T-helper 2 cell treated with Interferon-gamma antibody and Interleukin-4, amounts not matched to agents 5 μg/mL and 100 μg/mL, for 36 hours (primary cell): ENCODE measurements around the gene TMEM272.

Source experiments
- DNase-seq: peaks from one replicate; pipeline ENCODE4 v3.0.0; 2021; ENCODE audit warnings: low spot score
- H3K27ac Mint-ChIP-seq: one replicate; pipeline ENCODE4 v1.8.0; 2021; ENCODE audit warnings: mild to moderate bottlenecking, mixed read lengths
- H3K27me3 Mint-ChIP-seq: one replicate; pipeline ENCODE4 v1.8.0; 2021; ENCODE audit warnings: low read depth, mixed read lengths
- H3K36me3 Mint-ChIP-seq: one replicate; pipeline ENCODE4 v1.8.0; 2021; ENCODE audit warnings: low read depth, mixed read lengths
- H3K4me1 Mint-ChIP-seq: one replicate; pipeline ENCODE4 v1.8.0; 2021; ENCODE audit warnings: low read depth, mixed read lengths
- H3K4me3 Mint-ChIP-seq: one replicate; pipeline ENCODE4 v1.8.0; 2022; ENCODE audit warnings: mild to moderate bottlenecking, moderate library complexity, mixed read lengths
- H3K9me3 Mint-ChIP-seq: one replicate; pipeline ENCODE4 v1.8.0; 2021; ENCODE audit warnings: mixed read lengths

The TMEM272 gene

GRCh38 chr13:51840917-51841316 lies 4.1 kb downstream of the TMEM272 start:
- no peak overlapping the region for H3K27ac Mint-ChIP-seq
- H3K4me3 Mint-ChIP-seq = no peak overlapping the region
- H3K27me3 Mint-ChIP-seq = peaks cover 17% of the 10 kb centered on the region
- no peak for DNase-seq
- no peaks in the 10 kb centered on the region for H3K9me3 Mint-ChIP-seq
- H3K36me3 Mint-ChIP-seq = no peaks in the 10 kb centered on the region
- peaks cover 9% of the 10 kb centered on the region for H3K4me1 Mint-ChIP-seq

GRCh38 chr13:51839711-51840540 lies 5.1 kb downstream of the TMEM272 start:
- no peak overlapping the region for H3K4me3 Mint-ChIP-seq
- H3K27ac Mint-ChIP-seq = no peak overlapping the region
- H3K36me3 Mint-ChIP-seq = no peaks in the 10 kb centered on the region
- peaks cover 17% of the 10 kb centered on the region for H3K27me3 Mint-ChIP-seq
- H3K4me1 Mint-ChIP-seq = peaks cover 4% of the 10 kb centered on the region
- H3K9me3 Mint-ChIP-seq = no peaks in the 10 kb centered on the region
- no peak for DNase-seq

GRCh38 chr13:51838240-51838846 lies 6.6 kb downstream of the TMEM272 start:
- H3K36me3 Mint-ChIP-seq = no peaks in the 10 kb centered on the region
- no peak overlapping the region for H3K4me3 Mint-ChIP-seq
- H3K27ac Mint-ChIP-seq = no peak overlapping the region
- H3K4me1 Mint-ChIP-seq = no peaks in the 10 kb centered on the region
- peaks cover 11% of the 10 kb centered on the region for H3K27me3 Mint-ChIP-seq
- no peaks in the 10 kb centered on the region for H3K9me3 Mint-ChIP-seq
- DNase-seq = no peak

GRCh38 chr13:51837016-51837415 lies 8.0 kb downstream of the TMEM272 start:
- no peak overlapping the region for H3K4me3 Mint-ChIP-seq
- peaks cover 4% of the 10 kb centered on the region for H3K4me1 Mint-ChIP-seq
- H3K27ac Mint-ChIP-seq = no peak overlapping the region
- DNase-seq = no peak
- H3K27me3 Mint-ChIP-seq = peaks cover 18% of the 10 kb centered on the region
- no peaks in the 10 kb centered on the region for H3K36me3 Mint-ChIP-seq
- H3K9me3 Mint-ChIP-seq = no peaks in the 10 kb centered on the region

GRCh38 chr13:51834581-51835171 lies 10.3 kb downstream of the TMEM272 start:
- H3K36me3 Mint-ChIP-seq = no peaks in the 10 kb centered on the region
- H3K4me3 Mint-ChIP-seq = no peak overlapping the region
- no peak overlapping the region for H3K27ac Mint-ChIP-seq
- no peak for DNase-seq
- no peaks in the 10 kb centered on the region for H3K9me3 Mint-ChIP-seq
- H3K4me1 Mint-ChIP-seq = peaks cover 4% of the 10 kb centered on the region
- peaks cover 22% of the 10 kb centered on the region for H3K27me3 Mint-ChIP-seq

GRCh38 chr13:51833980-51834379 lies 11.0 kb downstream of the TMEM272 start:
- no peaks in the 10 kb centered on the region for H3K9me3 Mint-ChIP-seq
- DNase-seq = no peak
- no peak overlapping the region for H3K27ac Mint-ChIP-seq
- no peak overlapping the region for H3K4me3 Mint-ChIP-seq
- H3K36me3 Mint-ChIP-seq = no peaks in the 10 kb centered on the region
- H3K4me1 Mint-ChIP-seq = peaks cover 4% of the 10 kb centered on the region
- H3K27me3 Mint-ChIP-seq = peaks cover 28% of the 10 kb centered on the region

- Mint-ChIP-seq H3K4me1 (peaks cover 7% of the 10 kb centered on the region), H3K27ac (no peak overlapping the region), H3K36me3 (no peaks in the 10 kb centered on the region), H3K9me3 (no peaks in the 10 kb centered on the region), H3K4me3 (no peak overlapping the region), H3K27me3 (peaks cover 40% of the 10 kb centered on the region)
- peak; percentile 26 for DNase-seq
Measured at GRCh38 chr13:51832471-51833152, 12.4 kb downstream of the TMEM272 start.

- H3K4me3 Mint-ChIP-seq = no peak overlapping the region
Measured at GRCh38 chr13:51831519-51831918, 13.5 kb downstream of the TMEM272 start.

GRCh38 chr13:51829568-51829899 lies 15.4 kb downstream of the TMEM272 start:
- no peak overlapping the region for H3K27ac Mint-ChIP-seq
- H3K27me3 Mint-ChIP-seq = peaks cover 44% of the 10 kb centered on the region
- no peak overlapping the region for H3K4me3 Mint-ChIP-seq
- DNase-seq = no peak
- no peaks in the 10 kb centered on the region for H3K36me3 Mint-ChIP-seq
- H3K4me1 Mint-ChIP-seq = peaks cover 36% of the 10 kb centered on the region
- H3K9me3 Mint-ChIP-seq = no peaks in the 10 kb centered on the region

More at GRCh38 chr13:51831519-51831918, 13.5 kb downstream of the TMEM272 start:
- Mint-ChIP-seq H3K27ac (no peak overlapping the region), H3K4me1 (peaks cover 18% of the 10 kb centered on the region), H3K36me3 (no peaks in the 10 kb centered on the region), H3K27me3 (peaks cover 48% of the 10 kb centered on the region), H3K9me3 (no peaks in the 10 kb centered on the region)
- no peak for DNase-seq

GRCh38 chr13:51828730-51829567 lies 16.0 kb downstream of the TMEM272 start:
- H3K27me3 Mint-ChIP-seq = peaks cover 47% of the 10 kb centered on the region
- peaks cover 42% of the 10 kb centered on the region for H3K4me1 Mint-ChIP-seq
- H3K36me3 Mint-ChIP-seq = no peaks in the 10 kb centered on the region

GRCh38 chr13:51827254-51827653 lies 17.7 kb downstream of the TMEM272 start:
- H3K27ac Mint-ChIP-seq = no peak overlapping the region
- no peaks in the 10 kb centered on the region for H3K36me3 Mint-ChIP-seq
- H3K4me3 Mint-ChIP-seq = peak overlapping the region; percentile 33
- H3K9me3 Mint-ChIP-seq = no peaks in the 10 kb centered on the region
- peaks cover 46% of the 10 kb centered on the region for H3K4me1 Mint-ChIP-seq
- DNase-seq = no peak
- H3K27me3 Mint-ChIP-seq = peaks cover 41% of the 10 kb centered on the region

More at GRCh38 chr13:51828730-51829567, 16.0 kb downstream of the TMEM272 start:
- no peak for DNase-seq
- no peak overlapping the region for H3K27ac Mint-ChIP-seq
- H3K4me3 Mint-ChIP-seq = no peak overlapping the region
- H3K9me3 Mint-ChIP-seq = no peaks in the 10 kb centered on the region

GRCh38 chr13:51826606-51827005 lies 18.4 kb downstream of the TMEM272 start:
- DNase-seq = no peak
- Mint-ChIP-seq H3K4me1 (peaks cover 51% of the 10 kb centered on the region), H3K9me3 (no peaks in the 10 kb centered on the region), H3K36me3 (peaks cover 1% of the 10 kb centered on the region), H3K4me3 (peak overlapping the region; percentile 5), H3K27ac (no peak overlapping the region), H3K27me3 (peaks cover 46% of the 10 kb centered on the region)

GRCh38 chr13:51825681-51826254 lies 19.2 kb downstream of the TMEM272 start:
- Mint-ChIP-seq H3K9me3 (no peaks in the 10 kb centered on the region), H3K36me3 (peaks cover 1% of the 10 kb centered on the region), H3K4me1 (peaks cover 58% of the 10 kb centered on the region), H3K4me3 (peak overlapping the region; percentile 66), H3K27ac (peak overlapping the region; percentile 65), H3K27me3 (peaks cover 51% of the 10 kb centered on the region)
- DNase-seq = no peak
